ENCODE measurements around the gene RXFP3.
"Not testable (repeated sequence)": the region's sequence is repeated elsewhere in the genome, so short reads cannot be mapped to it uniquely, and the experiment has no call there.

Gene RXFP3, protein sequence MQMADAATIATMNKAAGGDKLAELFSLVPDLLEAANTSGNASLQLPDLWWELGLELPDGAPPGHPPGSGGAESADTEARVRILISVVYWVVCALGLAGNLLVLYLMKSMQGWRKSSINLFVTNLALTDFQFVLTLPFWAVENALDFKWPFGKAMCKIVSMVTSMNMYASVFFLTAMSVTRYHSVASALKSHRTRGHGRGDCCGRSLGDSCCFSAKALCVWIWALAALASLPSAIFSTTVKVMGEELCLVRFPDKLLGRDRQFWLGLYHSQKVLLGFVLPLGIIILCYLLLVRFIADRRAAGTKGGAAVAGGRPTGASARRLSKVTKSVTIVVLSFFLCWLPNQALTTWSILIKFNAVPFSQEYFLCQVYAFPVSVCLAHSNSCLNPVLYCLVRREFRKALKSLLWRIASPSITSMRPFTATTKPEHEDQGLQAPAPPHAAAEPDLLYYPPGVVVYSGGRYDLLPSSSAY

DNA sequence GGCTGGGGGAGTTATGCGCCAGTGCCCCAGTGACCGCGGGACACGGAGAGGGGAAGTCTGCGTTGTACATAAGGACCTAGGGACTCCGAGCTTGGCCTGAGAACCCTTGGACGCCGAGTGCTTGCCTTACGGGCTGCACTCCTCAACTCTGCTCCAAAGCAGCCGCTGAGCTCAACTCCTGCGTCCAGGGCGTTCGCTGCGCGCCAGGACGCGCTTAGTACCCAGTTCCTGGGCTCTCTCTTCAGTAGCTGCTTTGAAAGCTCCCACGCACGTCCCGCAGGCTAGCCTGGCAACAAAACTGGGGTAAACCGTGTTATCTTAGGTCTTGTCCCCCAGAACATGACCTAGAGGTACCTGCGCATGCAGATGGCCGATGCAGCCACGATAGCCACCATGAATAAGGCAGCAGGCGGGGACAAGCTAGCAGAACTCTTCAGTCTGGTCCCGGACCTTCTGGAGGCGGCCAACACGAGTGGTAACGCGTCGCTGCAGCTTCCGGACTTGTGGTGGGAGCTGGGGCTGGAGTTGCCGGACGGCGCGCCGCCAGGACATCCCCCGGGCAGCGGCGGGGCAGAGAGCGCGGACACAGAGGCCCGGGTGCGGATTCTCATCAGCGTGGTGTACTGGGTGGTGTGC, at the start of gene RXFP3:
Gene RXFP3, plus strand, starts transcription at position 6 of the 636 bp plus-strand sequence. Its CDS starts 355 bp downstream, at position 361.
- DNase-seq (ENCODE audit: low spot score): peak; percentile 42

DNA sequence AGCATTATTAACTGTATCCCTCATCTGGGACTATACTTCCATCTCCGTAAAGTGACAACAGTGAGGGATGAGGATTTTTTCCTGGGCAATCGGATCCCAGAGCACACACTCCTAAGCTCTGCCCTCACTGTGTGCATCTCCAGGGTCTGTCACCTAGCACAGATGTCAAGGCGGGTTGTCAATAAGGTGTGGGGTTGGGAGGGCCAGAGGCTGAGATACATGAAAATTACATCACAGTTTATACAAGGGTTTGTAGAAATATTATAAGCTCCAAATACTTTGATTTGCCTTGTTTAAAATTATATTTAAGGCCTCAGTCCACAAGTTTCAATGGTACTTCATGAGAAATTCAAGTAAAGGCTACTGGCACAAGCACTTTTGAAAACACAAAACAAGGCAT, 48.9 kb upstream of the RXFP3 start:
- no peak for DNase-seq (ENCODE audit: low spot score)

DNA sequence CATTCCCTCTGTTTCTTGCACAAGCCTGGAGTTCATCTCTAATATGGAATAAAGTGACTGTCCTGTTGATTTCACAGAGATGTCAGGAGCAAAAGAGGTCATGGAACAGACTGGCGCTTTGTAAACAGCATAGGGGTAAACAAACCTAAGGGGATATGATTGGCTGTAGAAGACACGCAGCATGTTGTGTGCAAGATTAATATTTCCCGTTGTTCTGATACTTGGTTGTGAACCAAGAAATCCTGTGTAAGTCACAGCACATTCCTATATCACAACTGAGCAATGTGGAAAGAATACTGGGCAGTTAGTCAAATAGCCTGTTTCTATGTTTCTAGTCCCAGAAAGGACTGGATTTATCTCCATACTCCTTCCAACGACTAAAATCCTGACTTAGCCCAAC, 47.6 kb upstream of the RXFP3 start:
- no peak for DNase-seq (ENCODE audit: low spot score)

DNA sequence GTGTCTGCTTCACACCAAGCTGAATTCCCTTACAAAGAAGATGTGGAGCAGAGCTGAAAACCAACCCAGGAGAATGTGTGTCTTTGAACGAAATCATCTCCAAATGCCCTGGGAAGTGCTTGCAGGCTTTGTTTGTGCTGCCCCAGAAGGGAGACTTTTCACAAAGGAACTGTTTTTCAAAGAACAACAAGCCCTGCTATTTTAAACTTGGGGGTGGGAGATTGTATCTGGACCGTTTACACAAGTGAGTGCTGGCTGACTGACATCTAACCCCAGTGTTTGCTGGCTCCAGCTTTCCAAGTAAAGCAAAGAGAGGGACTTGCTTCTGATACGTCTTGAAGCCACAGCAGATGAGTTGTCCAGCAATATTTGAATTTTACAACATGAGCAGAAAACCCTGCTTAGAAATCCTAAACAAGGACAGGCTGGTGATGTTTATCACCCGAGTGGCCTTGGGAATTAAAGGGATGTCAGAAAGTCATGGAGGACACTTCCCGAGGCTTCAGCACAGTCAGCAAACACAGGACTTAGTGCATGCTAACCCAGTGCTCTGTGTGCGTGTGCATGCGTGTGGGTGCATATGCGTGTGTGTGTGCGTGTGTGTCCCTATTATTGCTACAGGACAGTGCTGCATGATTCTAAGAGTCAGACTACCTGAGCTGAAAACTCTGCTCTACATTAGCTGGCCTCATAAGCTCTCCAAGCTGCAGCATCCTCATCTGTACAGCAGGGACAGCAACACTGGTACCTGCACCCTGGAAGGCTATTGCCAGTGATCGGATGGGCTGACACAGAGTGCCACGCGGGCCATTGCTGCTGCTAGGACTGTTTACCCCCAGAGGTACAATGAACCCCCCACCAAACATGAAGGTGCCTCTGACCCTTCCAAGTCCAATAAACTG, 45.8 kb upstream of the RXFP3 start:
- DNase-seq (ENCODE audit: low spot score): no peak

DNA sequence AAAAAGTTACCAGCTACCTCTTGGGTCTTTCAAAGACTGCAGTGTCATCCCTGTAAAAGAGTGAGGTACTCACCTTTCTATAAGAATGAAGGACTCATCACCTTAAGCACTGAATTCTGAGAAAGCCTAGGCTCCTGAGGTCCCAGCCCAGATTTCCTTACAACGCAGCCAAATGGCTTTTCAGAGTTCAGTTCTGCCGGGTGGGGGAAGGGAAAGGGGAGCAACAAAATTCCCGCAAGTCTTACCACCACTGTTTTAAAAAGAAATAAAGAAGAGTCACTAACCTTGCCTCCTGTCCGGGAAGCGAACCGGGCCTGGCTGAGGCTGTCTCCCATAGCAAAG, 44.8 kb upstream of the RXFP3 start:
- no peak for DNase-seq (ENCODE audit: low spot score)

DNA sequence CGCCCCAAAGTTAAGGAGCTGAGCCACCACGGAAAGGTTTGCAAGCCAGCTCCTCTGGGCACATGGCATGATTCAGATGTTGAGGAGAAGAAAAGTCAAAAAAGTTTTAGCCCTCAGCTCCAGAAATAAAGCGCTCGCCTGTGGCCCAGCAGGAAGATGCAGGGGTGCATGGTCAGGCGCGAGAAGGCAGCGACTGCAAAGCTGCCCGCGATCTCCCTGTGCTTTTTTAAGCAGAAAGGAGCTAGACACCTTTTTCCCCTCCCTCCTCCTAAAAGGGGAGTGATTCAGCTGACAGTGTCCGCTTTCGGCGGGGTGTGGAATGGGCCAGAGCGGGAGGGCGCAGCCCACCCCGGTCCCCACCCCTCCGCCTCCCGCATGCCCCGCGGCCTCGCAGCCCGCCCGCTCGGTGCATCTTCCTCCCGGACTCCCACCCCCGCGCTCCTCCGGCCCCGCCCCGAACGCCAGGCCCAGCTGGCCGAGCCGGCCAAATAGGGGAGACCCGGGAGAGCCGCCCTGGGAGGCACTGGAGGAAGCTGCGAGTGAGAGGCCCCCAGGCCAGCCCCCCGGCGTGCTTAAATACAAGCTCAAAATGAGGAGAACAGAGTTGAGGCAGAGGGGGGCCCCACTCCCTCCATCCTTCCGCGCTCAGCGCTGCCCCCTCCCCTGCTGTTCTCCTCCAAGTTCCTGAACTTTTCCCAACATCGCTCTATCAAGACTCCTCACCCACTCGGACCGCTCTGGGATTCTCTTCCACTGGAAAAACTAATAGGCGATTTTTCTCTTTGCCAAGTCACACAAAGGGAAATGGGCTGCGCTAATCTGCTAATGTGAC, 44.2 kb upstream of the RXFP3 start, which contains the start of gene ADAMTS12:
Gene ADAMTS12, minus strand, starts transcription at position 203 of the 832 bp plus-strand sequence. Its CDS starts 134 bp downstream, at position 69.
- DNase-seq (ENCODE audit: low spot score): peak; percentile 44

DNA sequence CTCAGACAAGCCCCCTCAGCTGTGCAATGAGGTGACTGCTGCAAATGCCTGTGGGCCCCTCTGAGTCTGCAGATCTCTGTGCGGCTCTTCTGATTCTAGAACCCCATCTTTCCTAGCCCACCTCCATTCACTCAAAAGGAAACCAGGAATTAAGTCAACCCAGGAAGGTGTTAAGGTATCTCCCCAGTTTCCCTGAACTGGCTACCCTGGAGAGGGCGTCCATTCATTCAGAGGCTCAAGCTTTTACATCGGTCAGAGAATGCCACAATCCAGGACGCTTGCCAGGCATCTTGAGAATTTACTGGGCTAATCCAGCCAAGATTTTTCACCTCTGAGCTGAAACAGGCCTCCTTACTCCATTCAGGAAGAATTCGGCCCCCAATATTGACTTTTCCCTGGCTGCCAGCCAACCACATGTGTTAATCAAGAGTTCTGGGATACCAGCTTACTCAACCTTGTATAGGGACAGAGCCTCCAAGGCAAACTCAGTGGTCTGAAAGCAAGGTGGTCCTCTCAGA, 43.5 kb upstream of the RXFP3 start:
- no peak for DNase-seq (ENCODE audit: low spot score)

DNA sequence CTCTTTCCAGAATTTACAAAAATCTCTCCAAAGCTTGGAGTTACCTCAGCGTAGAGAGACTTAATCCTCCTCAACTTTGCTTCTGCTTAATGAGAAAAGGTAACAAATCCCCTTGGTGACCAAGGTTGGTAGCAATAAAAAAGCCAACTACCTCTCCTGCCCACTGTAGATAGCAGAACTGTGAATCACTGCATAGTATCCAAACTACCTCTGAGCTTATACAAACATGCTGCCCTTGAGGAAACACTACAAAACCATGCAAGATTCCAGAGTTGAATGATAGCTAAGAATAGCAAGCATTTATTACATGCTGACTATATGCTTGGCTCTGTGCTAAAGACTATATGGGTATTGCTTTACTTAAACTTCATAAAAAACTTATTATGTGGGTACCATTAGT, 41.6 kb upstream of the RXFP3 start:
- DNase-seq (ENCODE audit: low spot score): no peak

DNA sequence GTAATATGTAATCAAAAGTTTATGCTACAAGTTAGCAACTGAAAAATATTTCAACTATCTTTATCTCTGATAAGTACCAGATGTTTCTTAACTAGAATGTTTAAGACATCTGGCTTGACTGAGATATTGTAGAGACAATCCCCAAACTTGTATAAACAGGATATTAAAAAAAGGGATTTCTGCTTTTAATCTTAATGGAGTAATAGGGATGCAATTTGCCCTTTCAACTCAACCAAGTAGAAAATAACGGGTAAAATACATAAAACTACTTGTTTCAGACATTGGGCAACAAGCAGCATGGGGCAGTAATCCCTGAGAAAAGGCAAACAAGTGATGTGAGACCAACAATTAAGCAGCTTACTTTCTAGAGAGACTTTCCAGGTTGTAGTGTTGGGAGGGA, 35.0 kb upstream of the RXFP3 start:
- no peak for DNase-seq (ENCODE audit: low spot score)

DNA sequence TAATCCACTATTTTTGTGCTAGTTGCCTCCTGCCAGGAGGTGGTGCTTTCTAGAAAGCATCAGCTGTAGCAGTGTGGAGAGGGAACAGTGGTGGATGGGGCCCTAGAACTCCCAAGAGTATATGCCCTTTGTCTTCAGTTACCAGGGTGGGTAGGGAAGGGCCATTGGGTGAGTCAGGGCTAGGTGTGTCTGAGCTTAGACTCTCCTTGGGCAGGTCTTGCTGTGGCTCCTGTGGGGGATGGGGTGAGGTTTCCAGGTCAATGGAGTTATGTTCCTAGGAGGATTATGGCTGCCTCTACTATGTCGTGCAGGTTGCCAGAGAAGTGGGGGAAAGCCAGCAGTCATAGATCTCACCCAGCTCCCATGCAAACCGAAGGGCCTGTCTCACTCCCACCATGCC, 33.1 kb upstream of the RXFP3 start:
- DNase-seq (ENCODE audit: low spot score): no peak

DNA sequence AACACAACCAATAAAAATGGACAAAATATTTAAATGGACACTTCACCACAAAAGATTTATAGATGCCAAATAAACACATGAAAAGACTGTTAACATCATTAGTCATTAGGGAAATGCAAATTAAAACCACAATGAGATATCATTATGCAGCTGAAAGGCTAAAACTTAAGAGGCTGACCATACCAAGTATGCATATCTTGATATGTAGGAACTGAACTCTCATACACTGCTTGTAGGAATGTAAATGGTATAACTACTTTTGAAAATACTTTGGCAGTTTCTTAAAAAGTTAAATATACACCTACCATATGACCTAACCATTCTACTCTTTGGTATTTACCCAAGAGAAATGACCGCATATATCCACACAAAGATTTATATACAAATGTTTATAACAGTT, 30.8 kb upstream of the RXFP3 start:
- DNase-seq (ENCODE audit: low spot score): no peak

DNA sequence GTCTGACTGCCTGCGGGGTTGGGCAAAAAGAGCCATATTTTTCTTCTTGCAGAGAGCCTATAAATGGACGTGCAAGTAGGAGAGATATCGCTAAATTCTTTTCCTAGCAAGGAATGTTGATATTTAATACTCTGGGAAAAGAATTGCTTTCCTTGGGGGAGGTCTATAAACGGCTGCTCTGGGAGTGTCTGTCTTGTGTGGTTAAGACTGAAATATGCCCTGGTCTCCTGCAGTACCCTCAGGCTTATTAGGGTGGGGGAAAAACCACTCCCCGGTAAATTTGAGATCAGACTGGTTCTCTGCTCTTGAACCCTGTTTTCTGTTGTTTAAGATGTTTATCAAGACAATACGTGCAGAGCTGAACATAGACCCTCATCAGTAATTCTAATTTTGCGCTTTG, 29.9 kb upstream of the RXFP3 start:
- DNase-seq (ENCODE audit: low spot score): not testable (repeated sequence)

DNA sequence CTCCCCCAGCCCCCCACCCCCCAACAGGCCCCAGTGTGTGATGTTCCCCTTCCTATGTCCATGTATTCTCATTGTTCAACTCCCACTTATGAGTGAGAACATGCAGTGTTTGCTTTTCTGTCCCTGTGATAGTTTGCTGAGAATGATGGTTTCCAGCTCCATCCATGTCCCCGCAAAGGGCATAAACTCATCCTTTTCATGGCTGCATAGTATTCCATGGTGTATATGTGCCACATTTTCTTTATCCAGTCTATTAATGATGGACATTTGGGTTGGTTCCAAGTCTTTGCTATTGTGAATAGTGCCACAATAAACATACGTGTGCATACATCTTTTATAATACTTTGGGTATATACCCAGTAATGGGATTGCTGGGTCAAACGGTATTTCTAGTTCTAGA, 21.3 kb upstream of the RXFP3 start:
- DNase-seq (ENCODE audit: low spot score): not testable (repeated sequence)

DNA sequence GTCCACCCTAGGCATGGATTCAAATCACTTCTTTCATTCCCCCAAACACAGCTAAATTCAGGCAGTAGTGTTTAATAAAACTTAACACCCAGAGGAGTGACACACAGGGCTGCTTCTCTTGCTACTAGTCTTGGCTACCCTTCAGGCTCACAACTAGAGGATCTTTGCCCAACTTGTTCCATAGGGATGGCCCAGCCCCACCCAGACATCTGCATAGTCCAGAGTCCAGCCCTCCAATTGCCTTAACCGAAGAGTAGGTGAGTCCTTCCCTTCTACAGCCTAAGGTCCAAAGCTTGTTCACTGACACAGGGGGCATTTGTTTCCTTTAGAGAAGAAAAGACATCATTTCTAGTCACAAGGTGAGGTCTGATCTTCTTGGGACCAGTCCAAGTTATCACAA, 15.2 kb upstream of the RXFP3 start:
- no peak for DNase-seq (ENCODE audit: low spot score)

DNA sequence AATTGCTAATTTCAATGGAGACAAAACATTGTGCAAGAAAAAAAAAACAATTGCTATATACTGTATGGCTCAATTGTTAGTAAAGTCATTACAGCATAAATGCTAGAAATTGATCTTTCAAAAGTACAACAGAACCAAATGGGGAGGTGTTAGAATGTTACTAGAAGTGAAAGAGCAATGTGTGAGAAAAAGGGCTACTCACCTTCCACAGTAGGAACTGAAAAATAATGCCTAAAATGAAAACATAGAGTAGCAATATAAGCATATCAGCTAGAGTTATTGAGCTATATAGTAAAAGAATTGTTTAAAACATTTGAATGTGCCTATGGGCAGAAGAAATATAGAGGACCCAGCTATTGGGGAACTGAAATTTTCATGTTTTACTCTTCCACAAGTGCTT, 10.9 kb upstream of the RXFP3 start:
- no peak for DNase-seq (ENCODE audit: low spot score)

DNA sequence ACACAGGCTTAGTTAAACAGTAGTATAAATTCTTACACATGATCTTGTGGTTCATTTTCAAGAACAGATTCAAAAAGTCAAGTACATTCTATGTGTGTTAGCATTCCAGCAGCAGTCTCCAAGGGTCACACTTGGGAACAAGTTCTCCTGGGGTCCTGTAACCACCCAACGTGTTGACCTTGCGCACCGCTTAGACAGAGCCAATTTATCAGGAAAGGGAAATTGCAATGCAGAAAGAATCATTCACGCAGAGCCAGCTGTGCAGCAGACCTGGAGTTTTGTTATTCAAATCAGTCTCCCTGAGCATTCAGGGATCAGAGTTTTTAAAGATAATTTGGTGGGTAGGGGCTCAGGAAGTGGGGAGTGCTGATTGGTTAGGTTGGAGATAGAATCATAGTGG, 8.5 kb upstream of the RXFP3 start:
- DNase-seq (ENCODE audit: low spot score): no peak

DNA sequence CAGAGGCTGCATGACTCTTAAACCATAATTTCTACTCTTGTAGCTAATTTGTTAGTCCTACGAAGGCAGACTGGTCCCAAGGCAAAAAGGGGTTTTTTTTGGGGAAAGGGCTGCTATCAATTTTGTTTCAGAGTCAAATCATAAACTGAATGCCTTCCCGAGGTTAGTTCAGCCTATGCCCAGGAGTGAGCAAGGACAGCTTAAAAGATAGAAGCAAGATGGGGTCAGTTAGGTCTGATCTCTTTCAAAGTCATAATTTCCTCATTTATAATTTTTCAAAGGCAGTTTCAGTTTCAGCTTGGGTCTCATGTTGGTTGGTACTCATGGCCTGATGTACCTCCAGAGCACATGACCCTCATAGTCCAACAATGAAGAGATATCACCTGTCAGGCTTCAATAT, 7.9 kb upstream of the RXFP3 start:
- DNase-seq (ENCODE audit: low spot score): no peak

DNA sequence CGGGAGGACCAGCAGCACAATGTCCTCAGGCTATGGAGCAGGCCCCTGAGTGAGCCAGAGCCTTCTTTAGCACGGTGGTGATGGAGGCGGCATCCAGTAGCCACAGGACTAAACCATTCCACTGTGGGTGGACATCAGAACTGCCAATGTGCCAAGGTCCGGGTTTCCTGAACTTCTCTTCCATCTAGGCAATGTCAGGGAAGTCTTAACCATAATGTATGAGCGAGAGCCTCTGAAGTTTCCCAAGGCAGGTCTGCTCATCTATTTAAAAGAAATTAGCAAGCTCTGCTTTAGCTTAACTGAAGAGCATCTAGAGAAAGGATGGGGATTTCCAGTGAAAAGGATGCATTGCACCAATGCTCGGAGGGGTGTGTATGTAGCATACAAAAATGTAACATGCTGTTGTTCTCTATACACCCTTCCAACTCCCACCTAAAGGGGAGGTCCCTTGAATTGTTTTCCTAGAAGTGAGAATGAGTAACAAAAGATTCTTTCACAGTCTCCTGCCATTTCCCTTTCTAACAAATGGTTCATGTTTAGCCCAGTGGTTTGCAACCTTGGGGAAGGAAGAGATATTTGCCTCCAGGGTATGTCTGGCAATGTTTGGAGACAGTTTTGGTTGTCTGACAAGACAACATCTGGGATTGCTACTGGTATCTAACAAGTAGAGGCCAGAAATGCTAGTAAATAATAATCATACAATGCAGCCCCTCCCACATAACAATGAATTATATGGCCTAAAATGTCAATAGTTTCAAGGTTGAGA, 6.1 kb upstream of the RXFP3 start:
- no peak for DNase-seq (ENCODE audit: low spot score)

DNA sequence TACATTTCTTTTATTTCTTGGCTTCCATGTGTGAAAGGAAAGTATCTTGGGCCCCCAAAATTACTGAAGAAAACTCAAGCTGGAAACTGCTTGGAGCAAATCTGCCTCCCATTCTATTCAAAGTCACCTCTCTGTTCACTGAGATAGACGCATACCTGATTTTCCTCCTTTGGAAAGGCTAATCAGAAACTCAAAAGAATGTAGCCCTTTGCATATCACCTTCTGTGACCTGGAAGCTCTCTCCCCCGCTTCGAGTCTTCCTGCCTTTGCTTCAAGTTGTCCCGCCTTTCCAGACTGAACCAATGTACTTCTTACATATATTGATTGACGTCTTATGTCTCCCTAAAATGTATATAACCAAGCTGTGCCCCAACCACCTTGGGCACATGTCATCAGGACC, 5.0 kb upstream of the RXFP3 start:
- no peak for DNase-seq (ENCODE audit: low spot score)

DNA sequence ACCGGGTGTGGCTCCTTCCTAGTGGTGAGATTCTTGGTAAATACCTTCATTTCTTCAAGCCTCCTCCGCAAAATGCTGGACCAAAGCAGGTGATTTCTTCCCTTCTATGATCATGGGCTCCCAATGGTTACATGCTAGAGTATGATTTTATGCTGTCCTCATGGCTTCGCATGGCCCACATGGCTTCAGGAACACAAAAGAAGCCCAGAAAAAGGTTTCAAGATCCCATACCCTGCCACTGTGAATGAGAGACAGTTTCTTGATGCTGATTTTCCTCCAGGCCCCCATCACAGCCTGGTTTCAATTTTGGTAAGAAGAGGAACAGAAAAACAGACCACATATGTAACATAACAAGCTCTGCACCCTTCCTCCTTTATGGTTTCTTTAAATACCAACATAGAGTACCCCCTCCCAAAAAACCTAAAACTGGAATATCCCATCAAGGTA, 2.4 kb upstream of the RXFP3 start:
- no peak for DNase-seq (ENCODE audit: low spot score)

DNA sequence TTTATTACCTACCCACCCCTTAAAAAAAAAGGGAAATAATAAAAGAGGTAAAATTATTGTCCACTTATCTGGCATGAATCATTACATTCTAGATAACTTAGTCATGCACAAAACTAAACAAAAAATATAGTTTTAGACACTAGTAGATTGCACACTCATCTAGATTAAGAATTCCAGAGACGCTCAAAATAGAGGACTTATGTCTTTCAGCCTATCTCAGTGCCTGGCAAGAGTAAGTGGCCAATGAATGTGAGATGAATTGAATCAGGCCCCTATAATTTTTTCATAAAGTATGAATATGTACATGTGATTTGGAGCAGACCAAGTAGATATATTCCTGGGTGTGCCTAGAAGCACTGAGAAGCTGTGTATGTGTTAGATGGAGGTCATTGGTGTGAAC, 2.0 kb upstream of the RXFP3 start:
- no peak for DNase-seq (ENCODE audit: low spot score)
